Measurements from ENCODE around the gene PPP4R4. TPM values are rescaled to one million over a fixed set of nuclear protein-coding genes. Genes with fewer than 3 reads are reported as not detected.
"Not testable (repeated sequence)": the region's sequence is repeated elsewhere in the genome, so short reads cannot be mapped to it uniquely, and the experiment has no call there.

The PPP4R4 gene
- total RNA-seq, 1 experiment from 2014 or later: 0.88 TPM

DNA sequence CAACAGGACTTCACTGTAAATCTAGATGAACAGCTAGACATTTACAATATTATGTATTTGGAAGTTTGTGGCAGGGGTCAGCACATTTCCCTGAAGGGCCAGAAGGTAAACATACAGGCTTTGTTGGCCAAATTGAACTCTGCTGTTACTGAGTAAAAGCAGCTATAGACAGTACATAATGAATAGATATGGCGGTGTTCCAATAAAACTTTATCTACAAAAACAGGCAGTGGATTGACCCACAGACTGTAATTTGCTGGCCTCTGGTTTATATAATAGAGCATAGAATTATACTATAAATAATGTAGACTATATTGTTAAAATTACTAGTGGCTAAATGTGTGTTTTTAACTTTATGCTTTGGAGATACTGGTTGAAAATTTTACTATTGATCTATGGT lies 93.2 kb downstream of the PPP4R4 start:
- BruUV-seq (replicated peaks): no TSS peak
- CTCF ChIA-PET: no interaction called here
- DNase-seq (ENCODE audit: low spot score): no peak
- intact Hi-C loops (cut with micrococcal nuclease; ENCODE audit: unreplicated experiment): no loop called here
- peaks cover 4% of the 10 kb centered on the region for H3K9me3 ChIP-seq (ENCODE audit: low read depth, low read length, poor library complexity, severe bottlenecking)
- no peaks in the 10 kb centered on the region for H3K4me1 ChIP-seq (ENCODE audit: insufficient read depth, low read length, poor library complexity, severe bottlenecking)
- POLR2A ChIA-PET (ENCODE audit: low non-redundant PET): no interaction called here
- no peak overlapping the region for H3K4me3 ChIP-seq (ENCODE audit: low read depth, low read length, poor library complexity, severe bottlenecking)
- TF ChIP-seq CTCF (conservative IDR thresholded peaks at IDR 0.05; ENCODE audit: low read depth, low read length) (no peak), EZH2 (IDR thresholded peaks at IDR 0.05; ENCODE audit: borderline replicate concordance, low read depth, low read length, poor library complexity, severe bottlenecking) (no peak)
- H3K27me3 ChIP-seq (replicated peaks; ENCODE audit: insufficient read depth, low read depth, low read length, poor library complexity): no peaks in the 10 kb centered on the region
- H3K27ac ChIP-seq (ENCODE audit: low read depth, low read length, poor library complexity, severe bottlenecking): no peak overlapping the region
- H3K36me3 ChIP-seq (ENCODE audit: insufficient read depth, low read length, poor library complexity, severe bottlenecking): no peaks in the 10 kb centered on the region

DNA sequence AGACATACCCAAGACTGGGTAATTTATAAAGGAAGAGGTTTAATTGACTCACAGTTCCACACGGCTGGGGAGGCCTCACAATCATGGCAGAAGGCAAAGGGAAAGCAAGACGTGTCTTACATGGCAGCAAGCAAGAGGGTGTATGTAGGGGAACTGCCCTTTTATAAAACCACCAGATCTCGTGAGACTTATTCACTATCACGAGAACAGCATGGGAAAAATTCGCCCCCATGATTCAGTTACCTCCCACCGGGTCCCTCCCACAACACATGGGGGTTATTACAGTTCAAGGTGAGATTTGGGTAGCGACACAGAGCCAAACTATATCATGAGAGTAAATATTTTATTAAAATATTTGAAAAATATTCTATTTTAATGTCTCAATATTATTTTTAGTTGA lies 94.5 kb downstream of the PPP4R4 start:
- intact Hi-C loops (cut with micrococcal nuclease; ENCODE audit: unreplicated experiment); BruUV-seq (replicated peaks); CTCF ChIA-PET: not testable (repeated sequence)

GRCh38 chr14:94269156-94269555 lies 95.0 kb downstream of the PPP4R4 start:
- ChIA-PET CTCF (no interaction called here), POLR2A (ENCODE audit: low non-redundant PET) (no interaction called here)
- Histone ChIP-seq H3K4me1 (ENCODE audit: insufficient read depth, low read length, poor library complexity, severe bottlenecking) (no peaks in the 10 kb centered on the region), H3K27ac (ENCODE audit: low read depth, low read length, poor library complexity, severe bottlenecking) (no peak overlapping the region), H3K36me3 (ENCODE audit: insufficient read depth, low read length, poor library complexity, severe bottlenecking) (no peaks in the 10 kb centered on the region), H3K4me3 (ENCODE audit: low read depth, low read length, poor library complexity, severe bottlenecking) (no peak overlapping the region), H3K9me3 (ENCODE audit: low read depth, low read length, poor library complexity, severe bottlenecking) (no peaks in the 10 kb centered on the region), H3K27me3 (replicated peaks; ENCODE audit: insufficient read depth, low read depth, low read length, poor library complexity) (no peaks in the 10 kb centered on the region)
- intact Hi-C loops (cut with micrococcal nuclease; ENCODE audit: unreplicated experiment): no loop called here
- no peak for DNase-seq (ENCODE audit: low spot score)
- no peak for TF ChIP-seq EZH2 (IDR thresholded peaks at IDR 0.05; ENCODE audit: borderline replicate concordance, low read depth, low read length, poor library complexity, severe bottlenecking)
- no peak for TF ChIP-seq CTCF (conservative IDR thresholded peaks at IDR 0.05; ENCODE audit: low read depth, low read length)
- BruUV-seq (replicated peaks): no TSS peak

More for the DNA sequence above, 94.5 kb downstream of the PPP4R4 start:
- H3K36me3 ChIP-seq (ENCODE audit: insufficient read depth, low read length, poor library complexity, severe bottlenecking); H3K9me3 ChIP-seq (ENCODE audit: low read depth, low read length, poor library complexity, severe bottlenecking); H3K4me1 ChIP-seq (ENCODE audit: insufficient read depth, low read length, poor library complexity, severe bottlenecking); H3K27me3 ChIP-seq (replicated peaks; ENCODE audit: insufficient read depth, low read depth, low read length, poor library complexity); H3K4me3 ChIP-seq (ENCODE audit: low read depth, low read length, poor library complexity, severe bottlenecking); H3K27ac ChIP-seq (ENCODE audit: low read depth, low read length, poor library complexity, severe bottlenecking); DNase-seq (ENCODE audit: low spot score); POLR2A ChIA-PET (ENCODE audit: low non-redundant PET): not testable (repeated sequence)

DNA sequence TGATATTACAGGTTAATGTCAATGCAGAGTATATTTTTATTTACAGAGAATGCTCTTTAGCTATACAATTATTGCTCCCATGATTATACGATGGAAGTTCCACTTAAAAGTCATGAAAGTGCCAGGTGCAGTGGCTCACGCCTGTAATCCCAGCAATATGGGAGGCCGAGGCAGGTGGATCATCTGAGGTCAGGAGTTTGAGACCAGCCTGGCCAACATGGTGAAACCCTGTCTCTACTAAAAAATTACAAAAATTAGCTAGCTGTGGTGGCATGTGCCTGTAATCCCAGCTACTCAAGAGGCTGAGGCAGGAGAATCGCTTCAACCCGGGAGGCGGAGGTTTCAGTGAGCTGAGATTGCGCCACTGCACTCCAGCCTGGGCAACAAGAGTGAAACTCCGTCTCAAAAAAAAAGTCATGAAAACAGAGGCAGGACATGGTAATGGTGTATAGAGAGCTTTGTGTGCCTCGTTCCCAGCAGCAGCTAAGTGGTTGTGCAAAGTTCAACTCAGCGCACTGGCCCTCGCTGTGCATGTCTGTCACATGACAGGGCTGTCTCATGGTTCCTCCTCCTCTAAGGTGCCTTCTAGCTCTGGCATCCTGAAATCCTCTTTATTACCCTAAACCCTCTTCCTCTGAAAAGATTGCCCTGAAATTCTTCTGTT lies 102.9 kb downstream of the PPP4R4 start:
- H3K4me3 ChIP-seq (ENCODE audit: low read depth, low read length, poor library complexity, severe bottlenecking); POLR2A ChIA-PET (ENCODE audit: low non-redundant PET); CTCF ChIA-PET; H3K27ac ChIP-seq (ENCODE audit: low read depth, low read length, poor library complexity, severe bottlenecking); H3K36me3 ChIP-seq (ENCODE audit: insufficient read depth, low read length, poor library complexity, severe bottlenecking); H3K4me1 ChIP-seq (ENCODE audit: insufficient read depth, low read length, poor library complexity, severe bottlenecking); BruUV-seq (replicated peaks); DNase-seq (ENCODE audit: low spot score); H3K9me3 ChIP-seq (ENCODE audit: low read depth, low read length, poor library complexity, severe bottlenecking); H3K27me3 ChIP-seq (replicated peaks; ENCODE audit: insufficient read depth, low read depth, low read length, poor library complexity); intact Hi-C loops (cut with micrococcal nuclease; ENCODE audit: unreplicated experiment): not testable (repeated sequence)
